Progenitor cell of endocrine pancreas (in vitro differentiated cells): ENCODE measurements around the gene NPNT. TPM values are rescaled to one million over a fixed set of nuclear protein-coding genes. Genes with fewer than 3 reads are reported as not detected.

ENCODE experiments used
- DNase-seq: peaks from one replicate; pipeline ENCODE4 v3.0.0; 2021; ENCODE audit warnings: low spot score; ENCODE audit not compliant: unreplicated experiment
- H3K27ac Mint-ChIP-seq: 2 replicates; pipeline ENCODE4 v1.8.0; 2021; ENCODE audit warnings: mild to moderate bottlenecking, moderate library complexity, mixed read lengths
- H3K27me3 Mint-ChIP-seq: 2 replicates; pipeline ENCODE4 v1.8.0; 2021; ENCODE audit warnings: mixed read lengths
- H3K36me3 Mint-ChIP-seq: 2 replicates; pipeline ENCODE4 v1.8.0; 2022; ENCODE audit warnings: mixed read lengths; ENCODE audit not compliant: insufficient read depth
- H3K4me1 Mint-ChIP-seq: 2 replicates; pipeline ENCODE4 v1.8.0; 2021; ENCODE audit warnings: low read depth, mixed read lengths
- H3K4me3 Mint-ChIP-seq: 2 replicates; pipeline ENCODE4 v1.8.0; 2021; ENCODE audit warnings: low read depth, mild to moderate bottlenecking, moderate library complexity, mixed read lengths
- H3K9me3 Mint-ChIP-seq: 2 replicates; pipeline ENCODE4 v1.8.0; 2021; ENCODE audit warnings: low read depth, mixed read lengths
- CTCF ChIP-seq: fragments of 200-600 bp; sonication (generic); IDR thresholded peaks from one replicate; pipeline ENCODE4 v1.5.0; 2021; ENCODE audit warnings: antibody characterized with exemption, mild to moderate bottlenecking; ENCODE audit not compliant: unreplicated experiment
- total RNA-seq: library from RNA; stranded (reverse); gene quantifications from 2 replicates; pipeline ENCODE4 v1.2.1, GENCODE V29; 2021

NPNT gene
- total RNA-seq, 1 donor from 2014 or later = 7.6 TPM

GRCh38 chr4:106002994-106003393, 107.7 kb downstream of the NPNT start:
- no peak for DNase-seq
- Mint-ChIP-seq H3K9me3 (no peaks in the 10 kb centered on the region), H3K27ac (no peak overlapping the region), H3K27me3 (no peaks in the 10 kb centered on the region), H3K4me3 (no peak overlapping the region), H3K4me1 (peaks cover 14% of the 10 kb centered on the region), H3K36me3 (no peaks in the 10 kb centered on the region)
- TF ChIP-seq CTCF = no peak

- no peak for DNase-seq
- no peak for TF ChIP-seq CTCF
- no peak overlapping the region for H3K4me3 Mint-ChIP-seq
- H3K27me3 Mint-ChIP-seq = no peaks in the 10 kb centered on the region
- peaks cover 5% of the 10 kb centered on the region for H3K36me3 Mint-ChIP-seq
- H3K27ac Mint-ChIP-seq = no peak overlapping the region
- no peaks in the 10 kb centered on the region for H3K4me1 Mint-ChIP-seq
- peaks cover 34% of the 10 kb centered on the region for H3K9me3 Mint-ChIP-seq
These were observed 115.5 kb downstream of the NPNT start for GRCh38 chr4:106010761-106011160.

GRCh38 chr4:106011387-106011786, 116.1 kb downstream of the NPNT start:
- Mint-ChIP-seq H3K4me3 (no peak overlapping the region), H3K27me3 (no peaks in the 10 kb centered on the region), H3K36me3 (peaks cover 5% of the 10 kb centered on the region), H3K9me3 (peaks cover 34% of the 10 kb centered on the region), H3K4me1 (no peaks in the 10 kb centered on the region), H3K27ac (no peak overlapping the region)
- no peak for DNase-seq
- no peak for TF ChIP-seq CTCF

- no peak for TF ChIP-seq CTCF
- Mint-ChIP-seq H3K4me1 (peaks cover 5% of the 10 kb centered on the region), H3K27me3 (no peaks in the 10 kb centered on the region), H3K4me3 (no peak overlapping the region), H3K27ac (no peak overlapping the region), H3K36me3 (peaks cover 1% of the 10 kb centered on the region), H3K9me3 (peaks cover 16% of the 10 kb centered on the region)
- no peak for DNase-seq
These were observed 122.7 kb downstream of the NPNT start for GRCh38 chr4:106017975-106018374.

GRCh38 chr4:106019771-106020170, 124.5 kb downstream of the NPNT start:
- H3K36me3 Mint-ChIP-seq = no peaks in the 10 kb centered on the region
- no peak overlapping the region for H3K27ac Mint-ChIP-seq
- DNase-seq = no peak
- no peak overlapping the region for H3K4me3 Mint-ChIP-seq
- no peaks in the 10 kb centered on the region for H3K27me3 Mint-ChIP-seq
- peaks cover 5% of the 10 kb centered on the region for H3K4me1 Mint-ChIP-seq
- H3K9me3 Mint-ChIP-seq = peaks cover 7% of the 10 kb centered on the region
- TF ChIP-seq CTCF = no peak

Other genes with a start within 250 kb of the NPNT start
- 17.8 and 18.7 TPM in 2 replicates for gene INTS12, start 186.8 kb upstream of the NPNT start, total RNA-seq
- 25.5 and 26.3 TPM in 2 replicates for gene GSTCD, start 186.7 kb upstream of the NPNT start, total RNA-seq